GM21825 (cell line): ENCODE measurements around the gene CYP24A1.

Experiments
- ATAC-seq: cut with Tn5 transposase; IDR thresholded peaks from one replicate; pipeline ENCODE4 v1.9.1; 2021; ENCODE audit warnings: mild to moderate bottlenecking, moderate library complexity; ENCODE audit not compliant: unreplicated experiment

Gene CYP24A1

GRCh38 chr20:54176610-54177009 is 2.8 kb upstream of the CYP24A1 start:
- no peak for ATAC-seq

- ATAC-seq: no peak
Observed at GRCh38 chr20:54174457-54175175, 830 bp upstream of the CYP24A1 start.

- no peak for ATAC-seq
Observed at GRCh38 chr20:54172856-54173652, 732 bp downstream of the CYP24A1 start.

- ATAC-seq: no peak
Observed at GRCh38 chr20:54172532-54172855, 1.3 kb downstream of the CYP24A1 start.

- no peak for ATAC-seq
Observed at GRCh38 chr20:54170963-54171362, 2.8 kb downstream of the CYP24A1 start.

- ATAC-seq: no peak
Observed at GRCh38 chr20:54170026-54170471, 3.7 kb downstream of the CYP24A1 start.

- ATAC-seq: no peak
Observed at GRCh38 chr20:54168961-54169862, 4.6 kb downstream of the CYP24A1 start.

GRCh38 chr20:54167909-54168872 is 5.6 kb downstream of the CYP24A1 start:
- no peak for ATAC-seq

- ATAC-seq: no peak
Observed at GRCh38 chr20:54166987-54167662, 6.7 kb downstream of the CYP24A1 start.

- no peak for ATAC-seq
Observed at GRCh38 chr20:54165803-54166202, 8.0 kb downstream of the CYP24A1 start.

GRCh38 chr20:54165014-54165413 is 8.8 kb downstream of the CYP24A1 start:
- no peak for ATAC-seq

- ATAC-seq: no peak
Observed at GRCh38 chr20:54163402-54163801, 10.4 kb downstream of the CYP24A1 start.

- no peak for ATAC-seq
Observed at GRCh38 chr20:54162378-54163009, 11.3 kb downstream of the CYP24A1 start.

- no peak for ATAC-seq
Observed at GRCh38 chr20:54161821-54162149, 12.0 kb downstream of the CYP24A1 start.

- no peak for ATAC-seq
Observed at GRCh38 chr20:54161008-54161820, 12.6 kb downstream of the CYP24A1 start.

- ATAC-seq: no peak
Observed at GRCh38 chr20:54160065-54161007, 13.4 kb downstream of the CYP24A1 start.

- ATAC-seq: no peak
Observed at GRCh38 chr20:54158856-54159418, 14.8 kb downstream of the CYP24A1 start.
